ENCODE data around the gene OCA2.

DNA sequence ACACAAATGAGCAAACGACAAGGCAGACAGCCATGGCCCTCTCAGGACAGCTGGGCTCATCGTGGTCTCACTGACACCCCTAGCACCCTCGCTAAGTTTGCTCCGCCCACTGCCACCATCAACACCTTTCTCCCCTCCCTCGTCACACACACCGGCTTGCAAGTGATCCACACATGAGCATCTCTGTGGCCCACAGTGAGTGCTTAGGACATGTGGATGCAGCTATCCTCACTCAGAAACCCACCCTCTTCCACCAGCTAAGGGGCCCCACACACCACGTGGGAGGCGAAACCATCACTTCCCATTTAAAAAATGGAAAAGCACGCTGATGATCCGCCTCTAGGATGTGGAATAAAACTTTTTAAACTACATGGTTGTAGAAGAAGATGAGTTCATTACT, 105.6 kb downstream of the OCA2 start:
- TF ChIP-seq CTCF (IDR thresholded peaks at IDR 0.05) (no peak), POLR2A (IDR thresholded peaks at IDR 0.05) (no peak)
